ENCODE results near the gene MKNK1.
"Not testable (repeated sequence)": the region's sequence is repeated elsewhere in the genome, so short reads cannot be mapped to it uniquely, and the experiment has no call there.

MKNK1 gene

DNA sequence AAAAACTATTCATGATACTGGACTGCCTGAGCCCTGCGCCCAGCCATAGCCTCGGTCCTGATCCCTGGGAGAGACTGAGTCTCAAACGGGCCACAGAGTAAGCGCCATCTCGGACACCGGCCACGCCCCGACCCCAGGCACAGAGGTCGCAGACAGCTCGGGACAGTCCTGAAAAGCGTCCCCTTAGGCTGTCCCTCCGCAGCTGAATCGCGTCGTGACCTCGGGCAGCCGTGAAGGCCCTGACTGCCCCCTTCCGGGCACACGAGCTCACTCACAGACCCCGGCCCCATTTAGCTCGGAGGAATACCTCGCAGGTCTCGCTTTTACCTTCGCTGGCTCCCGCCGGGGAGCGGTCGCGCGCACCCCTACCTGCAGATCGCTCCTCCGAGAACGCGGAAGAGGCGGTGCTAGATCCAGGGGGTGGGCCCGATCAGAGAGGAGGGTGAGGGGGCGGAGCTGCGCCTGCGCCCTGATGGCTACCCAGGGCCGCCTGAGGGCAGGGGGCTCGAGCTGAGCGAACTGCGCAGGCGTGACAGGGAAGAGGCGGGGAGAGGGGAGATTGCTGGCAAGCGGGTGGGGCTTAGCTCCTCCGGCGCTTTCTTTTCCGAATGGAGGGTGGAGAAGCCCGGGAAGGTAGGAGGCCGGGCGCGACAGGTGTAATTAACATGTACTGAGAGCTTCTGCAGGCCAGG is at the start of gene MKNK1:
TSS of gene MKNK1 (minus strand) at position 411 of the 692 bp plus-strand sequence. CDS start 20,941 bp downstream, outside the sequence.
- peak; percentile 100 for DNase-seq (ENCODE audit: low spot score)

DNA sequence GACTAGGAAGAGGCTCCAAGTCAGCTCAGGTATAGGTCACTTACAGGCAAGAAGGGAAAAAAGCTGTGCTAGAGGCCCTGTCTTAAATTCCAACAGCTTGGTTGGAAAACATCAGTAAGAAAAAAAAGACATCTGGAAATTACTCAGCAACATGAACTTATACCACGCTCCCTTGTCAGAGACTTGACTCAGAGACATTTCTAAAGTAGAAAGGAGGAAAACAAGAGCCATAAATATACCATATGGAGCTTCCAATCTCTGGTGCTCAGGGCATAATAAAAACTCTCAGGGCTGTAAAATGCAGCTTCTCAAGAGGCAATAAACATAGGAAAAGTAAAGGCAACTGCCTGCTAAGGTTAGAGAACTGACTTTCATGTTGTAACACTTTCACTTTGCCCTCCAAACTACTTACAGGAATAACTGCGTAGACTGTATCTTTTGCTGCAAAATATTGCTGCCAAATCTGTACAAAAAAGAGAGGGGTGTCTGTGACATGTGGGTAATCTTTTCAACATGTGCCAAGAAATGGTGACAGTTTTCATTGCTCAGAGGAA is 49.4 kb upstream of the MKNK1 start:
- DNase-seq (ENCODE audit: low spot score), result no peak

DNA sequence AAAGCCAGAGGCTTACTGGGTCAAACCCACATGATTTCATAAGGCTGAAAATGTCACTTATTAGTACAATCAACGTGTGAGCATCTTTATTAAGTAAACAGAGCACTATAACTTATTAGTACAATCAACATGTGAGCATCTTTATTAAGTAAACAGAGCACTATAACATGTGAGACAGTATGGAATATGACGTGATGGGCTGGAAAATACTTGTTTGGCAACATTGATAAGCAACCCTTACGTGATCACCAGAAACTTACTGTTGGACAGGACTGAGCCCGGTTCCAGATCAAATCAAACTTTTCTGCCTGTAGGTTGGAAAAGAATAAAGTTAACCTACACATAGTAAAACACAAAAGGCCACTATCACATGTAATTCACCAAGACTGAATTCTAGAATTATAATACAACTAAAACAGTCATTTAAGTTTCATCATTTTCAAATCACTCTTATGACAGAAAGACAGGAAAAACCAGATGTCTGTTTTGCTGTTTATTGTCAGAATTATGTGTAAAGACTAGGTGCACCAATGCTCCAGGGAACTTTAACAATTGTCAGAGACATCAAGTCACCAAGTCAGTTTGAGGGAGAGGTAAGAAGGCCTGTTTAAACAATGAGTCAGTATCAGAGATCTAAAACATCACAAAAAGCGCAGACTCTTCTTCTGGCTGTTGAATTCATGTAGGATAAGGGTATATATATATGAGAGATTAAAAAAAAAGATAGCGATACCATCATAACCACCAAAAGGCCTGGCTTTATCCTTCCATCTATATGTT is 48.4 kb upstream of the MKNK1 start:
- no peak for DNase-seq (ENCODE audit: low spot score)

DNA sequence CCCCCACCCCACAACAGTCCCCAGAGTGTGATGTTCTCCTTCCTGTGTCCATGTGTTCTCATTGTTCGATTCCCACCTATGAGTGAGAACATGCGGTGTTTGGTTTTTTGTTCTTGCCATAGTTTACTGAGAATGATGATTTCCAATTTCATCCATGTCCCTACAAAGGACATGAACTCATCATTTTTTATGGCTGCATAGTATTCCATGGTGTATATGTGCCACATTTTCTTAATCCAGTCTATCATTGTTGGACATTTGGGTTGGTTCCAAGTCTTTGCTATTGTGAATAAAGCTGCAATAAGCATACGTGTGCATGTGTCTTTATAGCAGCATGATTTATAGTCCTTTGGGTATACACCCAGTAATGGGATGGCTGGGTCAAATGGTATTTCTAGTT is 47.1 kb upstream of the MKNK1 start:
- DNase-seq (ENCODE audit: low spot score), result not testable (repeated sequence)

DNA sequence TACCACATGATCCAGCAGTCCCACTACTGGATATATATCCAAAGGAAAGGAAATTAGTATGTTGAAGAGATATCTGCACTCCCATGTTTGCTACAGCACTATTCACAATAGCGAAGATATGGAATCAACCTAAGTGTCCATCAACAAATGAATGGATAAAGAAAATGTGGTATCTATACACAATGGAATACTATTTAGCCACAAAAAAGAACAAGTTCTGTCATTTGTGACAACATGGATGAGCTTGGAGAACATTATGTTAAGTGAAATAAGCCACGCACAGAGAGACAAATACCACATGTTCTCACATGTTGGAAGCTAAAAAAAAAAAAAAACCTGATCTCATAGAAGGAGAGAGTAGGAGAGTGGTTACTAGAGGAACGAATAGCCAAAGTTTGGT is 46.4 kb upstream of the MKNK1 start:
- DNase-seq (ENCODE audit: low spot score), result no peak

- DNase-seq (ENCODE audit: low spot score), result no peak
Measured at GRCh38 chr1:46649764-46650163, 45.7 kb upstream of the MKNK1 start.

DNA sequence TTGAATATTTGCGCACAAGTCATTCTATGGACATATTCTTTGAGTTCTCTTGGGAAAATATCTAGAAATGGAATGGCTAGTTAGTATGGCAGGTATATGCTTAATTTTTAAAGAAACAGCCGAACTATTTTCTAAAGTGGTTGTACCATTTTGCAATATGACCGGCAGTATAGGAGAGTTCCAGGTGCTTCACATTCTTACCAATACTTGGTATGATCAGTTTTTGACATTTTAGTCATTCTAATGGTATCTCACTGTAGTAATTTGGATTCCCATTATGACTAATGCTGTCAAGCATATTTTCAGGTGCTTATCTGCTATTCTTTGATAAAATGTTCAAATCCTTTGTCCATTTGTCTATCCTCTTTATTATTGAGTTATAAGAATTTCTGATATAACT is 43.5 kb upstream of the MKNK1 start:
- DNase-seq (ENCODE audit: low spot score), result no peak

GRCh38 chr1:46646844-46647243 is 42.8 kb upstream of the MKNK1 start:
- DNase-seq (ENCODE audit: low spot score), result no peak

DNA sequence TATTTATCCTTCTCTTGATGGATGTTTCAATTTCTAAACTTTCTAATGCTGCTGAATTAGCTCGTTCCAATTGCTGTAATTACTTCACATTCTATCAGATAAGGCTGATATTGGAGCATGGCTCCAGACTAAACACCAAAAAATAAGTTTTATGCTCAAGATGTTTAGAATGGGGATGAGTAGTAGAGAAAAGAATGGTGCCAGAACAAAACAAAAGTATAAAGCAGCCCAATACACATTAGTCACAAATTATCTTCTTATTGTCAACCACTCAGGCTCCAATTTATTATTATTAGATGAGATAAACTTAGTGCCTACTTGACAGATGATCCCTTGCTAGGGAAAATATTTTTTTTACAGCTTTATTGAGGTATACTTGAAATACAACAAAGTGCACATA is 42.3 kb upstream of the MKNK1 start:
- DNase-seq (ENCODE audit: low spot score), result no peak

GRCh38 chr1:46645815-46646214 is 41.7 kb upstream of the MKNK1 start:
- no peak for DNase-seq (ENCODE audit: low spot score)

- no peak for DNase-seq (ENCODE audit: low spot score)
Measured at GRCh38 chr1:46643368-46643775, 39.3 kb upstream of the MKNK1 start.

GRCh38 chr1:46642115-46642680 is 38.1 kb upstream of the MKNK1 start:
- DNase-seq (ENCODE audit: low spot score), result no peak

DNA sequence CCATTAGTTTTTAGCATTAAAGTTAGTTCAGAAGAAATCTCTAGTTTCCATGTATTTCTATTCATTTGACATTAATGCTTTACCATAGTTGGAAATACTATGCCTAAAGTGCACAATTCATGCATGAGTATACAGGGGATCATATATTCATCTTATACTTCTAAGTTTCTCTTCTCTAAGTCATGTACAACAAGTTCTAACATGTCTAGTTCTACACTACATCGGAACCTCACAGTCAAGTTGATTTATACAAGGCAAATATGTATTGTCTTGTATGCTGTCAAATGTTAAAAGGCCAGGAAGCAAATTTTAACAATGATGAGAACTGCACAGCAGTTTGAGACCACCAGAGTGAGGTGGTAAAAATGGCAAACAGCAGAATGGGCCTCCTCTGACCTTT is 35.5 kb upstream of the MKNK1 start:
- no peak for DNase-seq (ENCODE audit: low spot score)

GRCh38 chr1:46638921-46639320 is 34.9 kb upstream of the MKNK1 start:
- DNase-seq (ENCODE audit: low spot score), result no peak

DNA sequence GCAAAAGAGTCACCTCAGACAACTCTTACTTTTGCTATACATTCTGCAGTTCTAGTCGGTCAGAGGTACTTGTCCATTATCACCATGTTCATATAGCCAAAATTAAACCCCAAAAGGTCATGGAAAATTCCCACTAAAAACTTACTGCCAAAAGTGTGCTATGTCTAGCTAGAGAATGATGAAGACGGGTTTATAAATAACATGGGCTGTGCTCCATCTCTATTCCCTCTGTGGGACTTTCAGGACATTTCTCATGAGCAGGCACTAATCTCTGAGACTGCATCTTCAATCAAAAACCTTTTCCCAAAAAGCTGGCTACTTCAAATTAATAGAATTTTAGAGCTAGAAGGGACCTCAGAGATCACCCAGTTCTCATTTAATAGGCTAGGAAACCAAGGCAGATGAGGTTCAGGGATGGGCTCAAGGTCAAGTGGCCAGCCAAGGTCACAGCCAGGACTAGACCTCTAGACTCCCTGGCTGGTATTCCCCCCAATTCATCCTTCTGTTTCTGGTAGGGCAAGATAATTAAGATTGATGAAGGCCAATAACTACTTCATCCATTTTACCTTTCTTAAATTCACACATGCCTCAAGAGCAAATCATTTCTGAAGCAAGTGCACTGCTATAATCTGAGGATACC is 33.5 kb upstream of the MKNK1 start:
- no peak for DNase-seq (ENCODE audit: low spot score)

- no peak for DNase-seq (ENCODE audit: low spot score)
Measured at GRCh38 chr1:46635205-46635604, 31.1 kb upstream of the MKNK1 start.

DNA sequence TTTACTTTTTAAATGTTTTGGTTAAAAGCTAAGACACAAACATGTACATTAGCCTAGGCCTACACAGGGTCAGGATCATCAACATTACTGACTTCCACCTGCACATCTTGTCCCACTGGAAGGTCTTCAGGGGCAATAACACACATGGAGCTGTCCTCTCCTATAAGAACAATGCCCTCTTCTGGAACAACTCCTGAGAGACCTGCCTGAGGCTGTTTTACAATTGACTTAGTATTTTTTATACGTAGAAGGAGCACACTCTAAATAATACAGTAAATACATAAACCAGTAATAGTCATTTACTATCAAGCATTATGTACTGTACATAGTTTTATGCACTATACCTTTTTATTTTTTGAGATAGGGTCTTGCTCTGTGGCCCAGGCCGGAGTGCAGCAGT is 26.7 kb upstream of the MKNK1 start:
- DNase-seq (ENCODE audit: low spot score), result no peak

DNA sequence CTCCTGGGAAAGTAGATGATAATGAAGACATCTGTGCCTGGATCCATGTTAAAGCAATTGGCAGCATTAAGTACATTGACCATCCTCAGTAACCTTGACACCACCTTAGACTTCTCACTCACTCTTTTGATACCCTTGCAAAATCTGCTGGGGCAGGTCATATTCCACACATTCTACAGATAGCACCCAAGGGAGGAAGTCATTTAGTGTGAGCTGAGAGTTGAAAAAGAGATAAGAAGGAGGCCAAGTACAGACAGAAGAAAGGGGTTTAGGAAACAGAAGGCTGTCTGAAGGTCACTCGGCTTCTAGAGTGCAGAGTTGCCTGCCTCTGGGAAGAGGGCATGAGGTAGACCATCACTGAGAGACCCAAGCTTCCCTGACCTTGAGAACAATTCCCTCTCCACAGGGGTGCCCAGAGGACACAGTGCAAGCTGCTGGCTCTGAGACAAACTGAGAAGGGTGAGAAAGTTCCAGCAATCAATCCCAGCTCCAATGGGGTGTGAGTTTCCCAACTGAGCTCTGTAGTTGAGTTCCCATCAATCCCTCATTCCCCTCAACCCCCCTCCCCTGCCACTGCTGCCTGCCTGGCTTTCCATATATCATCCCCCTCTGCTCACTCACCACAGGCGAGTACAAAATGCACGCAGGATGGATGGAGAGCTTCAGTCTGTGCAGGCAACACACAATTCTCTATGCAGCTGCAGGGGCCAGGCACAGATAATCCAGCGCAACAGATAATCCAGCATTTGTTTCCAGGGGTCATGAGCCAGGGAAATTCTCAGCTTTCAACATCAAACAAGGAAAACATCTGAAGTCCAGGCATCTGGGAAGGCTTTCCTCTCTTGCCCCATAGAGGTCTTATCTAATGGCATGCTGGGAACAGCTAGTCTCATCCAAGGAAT is 19.9 kb upstream of the MKNK1 start:
- DNase-seq (ENCODE audit: low spot score), result no peak

- peak; percentile 58 for DNase-seq (ENCODE audit: low spot score)
Measured at GRCh38 chr1:46622344-46622743, 18.3 kb upstream of the MKNK1 start.

DNA sequence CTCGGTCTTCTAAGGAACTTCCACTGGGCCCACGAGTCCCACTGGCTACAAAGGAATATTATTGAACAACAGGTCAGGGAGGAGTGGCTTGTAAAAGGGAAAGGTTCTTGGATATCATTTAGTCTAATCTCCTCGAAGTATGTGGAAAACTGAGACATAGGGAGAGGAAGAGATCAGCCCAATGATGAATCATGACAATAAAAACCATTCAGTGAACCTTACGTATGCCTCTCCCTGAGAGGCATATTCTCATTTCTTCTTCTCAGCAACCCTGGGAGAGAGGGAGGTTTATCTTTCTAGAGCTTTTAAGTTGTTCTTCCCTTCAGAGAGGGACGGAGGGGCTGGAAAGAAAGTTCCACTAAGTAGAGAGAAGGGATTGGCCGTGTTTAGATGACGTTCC is 17.9 kb upstream of the MKNK1 start:
- DNase-seq (ENCODE audit: low spot score), result no peak

DNA sequence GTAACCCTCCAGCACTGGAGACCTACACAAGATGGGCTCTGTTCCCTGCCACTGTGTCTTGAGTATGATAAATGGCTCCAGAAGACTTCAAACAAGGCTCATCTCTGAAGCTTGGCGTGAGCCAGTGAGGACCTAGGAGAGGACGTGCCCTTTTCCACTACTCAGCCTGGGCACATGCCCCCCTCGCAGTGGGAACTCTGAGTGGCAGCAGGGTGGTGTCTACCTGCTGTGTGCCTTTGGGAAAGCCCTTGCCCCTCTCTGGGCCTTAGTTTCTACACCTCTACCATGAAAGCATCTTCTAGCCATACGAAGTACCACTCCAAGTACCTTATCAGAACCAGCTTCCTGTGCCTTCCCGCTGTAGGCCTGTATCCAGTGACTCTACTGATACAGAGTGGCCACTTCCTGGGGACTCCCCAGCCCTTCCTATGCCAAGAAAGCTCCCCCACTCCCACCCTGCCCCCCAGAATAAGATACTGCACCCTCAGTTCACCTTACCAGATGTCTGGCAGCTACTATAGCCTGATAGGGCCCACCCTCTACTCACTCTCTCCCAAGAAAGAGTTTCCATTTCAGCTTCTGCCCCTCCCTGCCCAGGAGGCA is 15.7 kb upstream of the MKNK1 start:
- DNase-seq (ENCODE audit: low spot score), result no peak
